MM.1S (cell line): Measurements from ENCODE around the gene G6PC1.
"Not testable (repeated sequence)": the region's sequence is repeated elsewhere in the genome, so short reads cannot be mapped to it uniquely, and the experiment has no call there.

Experiments
- DNase-seq: peaks from one replicate; pipeline ENCODE4 v3.0.0-alpha.2; 2015
- H2AFZ ChIP-seq: fragments of 300-600 bp; sonication (generic); 2 replicates; pipeline ENCODE4 v1.6.0; 2016; ENCODE audit warnings: antibody characterized with exemption, low read length
- H3F3A ChIP-seq: fragments of 300-600 bp; sonication (generic); 2 replicates; pipeline ENCODE4 v1.6.1; 2016; ENCODE audit warnings: mild to moderate bottlenecking, antibody characterized with exemption, low read length, moderate library complexity, mixed read lengths; ENCODE audit not compliant: insufficient read depth
- H3K27ac ChIP-seq: fragments of 300-600 bp; sonication (generic); 2 replicates; pipeline ENCODE4 v1.5.1; 2016; ENCODE audit warnings: mild to moderate bottlenecking, low read length
- H3K27me3 ChIP-seq: fragments of 300-600 bp; sonication (generic); replicated peaks from 2 replicates; pipeline ENCODE4 v1.6.0; 2016; ENCODE audit warnings: low read length; ENCODE audit not compliant: insufficient read depth
- H3K36me3 ChIP-seq: fragments of 300-600 bp; sonication (generic); replicated peaks from 2 replicates; pipeline ENCODE4 v1.6.1; 2016; ENCODE audit warnings: mild to moderate bottlenecking, low read length, mixed read lengths; ENCODE audit not compliant: insufficient read depth
- H3K4me1 ChIP-seq: fragments of 300-600 bp; sonication (generic); 2 replicates; pipeline ENCODE4 v1.6.1; 2016; ENCODE audit warnings: low read length, mixed read lengths
- H3K4me2 ChIP-seq: fragments of 300-600 bp; sonication (generic); 2 replicates; pipeline ENCODE4 v1.6.0; 2016; ENCODE audit warnings: low read depth, low read length
- H3K4me3 ChIP-seq: fragments of 300-600 bp; sonication (generic); 2 replicates; pipeline ENCODE4 v1.5.1; 2016; ENCODE audit warnings: low read length, mixed read lengths
- H3K79me2 ChIP-seq: fragments of 300-600 bp; sonication (generic); 2 replicates; pipeline ENCODE4 v1.6.1; 2016; ENCODE audit warnings: mixed run types, low read length, mixed read lengths
- H3K9ac ChIP-seq: fragments of 300-600 bp; sonication (generic); 2 replicates; pipeline ENCODE4 v1.6.1; 2016; ENCODE audit warnings: low read length, mixed read lengths
- H3K9me2 ChIP-seq: fragments of 300-600 bp; sonication (generic); replicated peaks from 2 replicates; pipeline ENCODE4 v1.6.1; 2016; ENCODE audit warnings: mild to moderate bottlenecking, low read length, mixed read lengths; ENCODE audit not compliant: insufficient read depth
- H3K9me3 ChIP-seq: fragments of 300-600 bp; sonication (generic); replicated peaks from 2 replicates; pipeline ENCODE4 v1.6.1; 2016; ENCODE audit warnings: mild to moderate bottlenecking, low read length, mixed read lengths; ENCODE audit not compliant: insufficient read depth
- H4K20me1 ChIP-seq: fragments of 300-600 bp; sonication (generic); 2 replicates; pipeline ENCODE4 v1.6.1; 2016; ENCODE audit warnings: mild to moderate bottlenecking, low read length, moderate library complexity, mixed read lengths; ENCODE audit not compliant: insufficient read depth
- CTCF ChIP-seq: fragments of 300-600 bp; sonication (generic); IDR thresholded peaks from 2 replicates; pipeline ENCODE4 v1.5.1; 2016; ENCODE audit warnings: antibody characterized with exemption, low read length, mixed read lengths
- EZH2 ChIP-seq: fragments of 300-600 bp; sonication (generic); optimal IDR thresholded peaks from 2 replicates; pipeline ENCODE3; 2017; ENCODE audit warnings: low read depth, mild to moderate bottlenecking, antibody characterized with exemption, low read length, mixed read lengths
- EZH2phosphoT487 ChIP-seq: fragments of 300-600 bp; sonication (generic); IDR thresholded peaks from 2 replicates; pipeline ENCODE4 v1.6.1; 2018; ENCODE audit warnings: antibody characterized with exemption, low read length

The G6PC1 gene

GRCh38 chr17:42918902-42919521, 18.4 kb downstream of the G6PC1 start:
- Histone ChIP-seq H3K4me1 (peaks cover 24% of the 10 kb centered on the region), H3K9ac (peak overlapping the region; percentile 30; the same call in 1 of the 2 replicates), H3K36me3 (no peaks in the 10 kb centered on the region), H3K9me2 (no peaks in the 10 kb centered on the region), H4K20me1 (no peaks in the 10 kb centered on the region), H3K4me2 (peak overlapping the region; percentile 66), H3K9me3 (no peaks in the 10 kb centered on the region), H3K27ac (peak overlapping the region; percentile 66), H3K4me3 (peak overlapping the region; percentile 38; the same call in 1 of the 2 replicates), H3F3A (peaks cover 19% of the 10 kb centered on the region), H2AFZ (peak overlapping the region; percentile 80), H3K27me3 (no peaks in the 10 kb centered on the region), H3K79me2 (no peaks in the 10 kb centered on the region)
- TF ChIP-seq EZH2phosphoT487: no peak
- TF ChIP-seq EZH2: no peak
- no peak for TF ChIP-seq CTCF
- peak; percentile 51 for DNase-seq

- Histone ChIP-seq H2AFZ (peak overlapping the region; percentile 97), H3K4me3 (peak overlapping the region; percentile 16; the same call in 1 of the 2 replicates), H3K27ac (peak overlapping the region; percentile 66; the same call in 1 of the 2 replicates), H3K4me2 (peak overlapping the region; percentile 83), H3F3A (peaks cover 19% of the 10 kb centered on the region), H3K4me1 (peaks cover 24% of the 10 kb centered on the region), H3K9ac (peak overlapping the region; percentile 4; the same call in 1 of the 2 replicates)
- H3K9me2 ChIP-seq, H3K36me3 ChIP-seq, H3K9me3 ChIP-seq, DNase-seq, H3K79me2 ChIP-seq, H3K27me3 ChIP-seq, H4K20me1 ChIP-seq: not testable (repeated sequence)
Observed at GRCh38 chr17:42919522-42920077, 19.0 kb downstream of the G6PC1 start.

GRCh38 chr17:42920106-42920900, 19.7 kb downstream of the G6PC1 start:
- peak overlapping the region; percentile 16; the same call in 1 of the 2 replicates for H3K4me3 ChIP-seq
- H3K4me1 ChIP-seq: peaks cover 24% of the 10 kb centered on the region
- peak overlapping the region; percentile 97 for H2AFZ ChIP-seq
- H4K20me1 ChIP-seq: no peaks in the 10 kb centered on the region
- H3K9me3 ChIP-seq: no peaks in the 10 kb centered on the region
- peak; percentile 81 for DNase-seq
- H3K9me2 ChIP-seq: no peaks in the 10 kb centered on the region
- peak overlapping the region; percentile 4; the same call in 1 of the 2 replicates for H3K9ac ChIP-seq
- no peak for TF ChIP-seq EZH2
- no peak for TF ChIP-seq EZH2phosphoT487
- TF ChIP-seq CTCF: no peak
- H3K79me2 ChIP-seq: no peaks in the 10 kb centered on the region
- peak overlapping the region; percentile 66; the same call in 1 of the 2 replicates for H3K27ac ChIP-seq
- H3F3A ChIP-seq: peaks cover 19% of the 10 kb centered on the region
- peak overlapping the region; percentile 83 for H3K4me2 ChIP-seq
- H3K36me3 ChIP-seq: no peaks in the 10 kb centered on the region
- no peaks in the 10 kb centered on the region for H3K27me3 ChIP-seq
